HL-60 (cell line): ENCODE measurements around the gene IL22RA1.

Experiments
- DNase-seq, 2 experiments: peaks; one replicate each; pipeline ENCODE4 v3.0.0-alpha.2; 2010 to 2020; ENCODE audit warnings: low read depth in 1 of 2, low spot score in 1 of 2
- H3K27ac ChIP-seq: fragments of 250-450 bp; sonication (Bioruptor Pico); replicated peaks from 2 replicates; pipeline ENCODE4 v1.5.1; 2020; ENCODE audit warnings: mild to moderate bottlenecking, moderate library complexity
- H3K27me3 ChIP-seq: fragments of 250-450 bp; sonication (Bioruptor Pico); 2 replicates; pipeline ENCODE4 v1.5.1; 2021; ENCODE audit warnings: mild to moderate bottlenecking, moderate library complexity; ENCODE audit not compliant: insufficient read depth, poor library complexity, severe bottlenecking
- H3K4me3 ChIP-seq: replicated peaks from 2 replicates; pipeline ENCODE4 v1.5.1; 2011; ENCODE audit warnings: mild to moderate bottlenecking, control low read depth, low read length; ENCODE audit not compliant: insufficient read depth
- CTCF ChIP-seq: IDR thresholded peaks from one replicate; pipeline ENCODE4 v1.5.1; 2011; ENCODE audit warnings: low read length, control low read depth, inconsistent platforms; ENCODE audit not compliant: insufficient read depth
- GABPA ChIP-seq: IDR thresholded peaks from 2 replicates; pipeline ENCODE4 v1.6.1; 2012; ENCODE audit warnings: low read depth
- POLR2AphosphoS5 ChIP-seq: IDR thresholded peaks from 2 replicates; pipeline ENCODE4 v1.6.1; 2012; ENCODE audit warnings: low read depth
- REST ChIP-seq: IDR thresholded peaks from 2 replicates; pipeline ENCODE4 v1.6.1; 2012; ENCODE audit warnings: low read depth; ENCODE audit not compliant: insufficient replicate concordance
- SPI1 ChIP-seq: IDR thresholded peaks from 2 replicates; pipeline ENCODE4 v1.6.1; 2012; ENCODE audit warnings: low read depth, mild to moderate bottlenecking, borderline replicate concordance

The IL22RA1 gene

GRCh38 chr1:24085546-24085945, 57.4 kb downstream of the IL22RA1 start:
- DNase-seq = no peak
- Histone ChIP-seq H3K4me3 (no peak overlapping the region), H3K27ac (no peak overlapping the region), H3K27me3 (no peaks in the 10 kb centered on the region)
- no peak for TF ChIP-seq REST
- no peak for TF ChIP-seq SPI1
- TF ChIP-seq CTCF = no peak
- no peak for TF ChIP-seq POLR2AphosphoS5
- no peak for TF ChIP-seq GABPA

GRCh38 chr1:24085007-24085406, 57.9 kb downstream of the IL22RA1 start:
- no peaks in the 10 kb centered on the region for H3K27me3 ChIP-seq
- TF ChIP-seq REST = no peak
- no peak for TF ChIP-seq SPI1
- no peak for TF ChIP-seq POLR2AphosphoS5
- TF ChIP-seq CTCF = no peak
- TF ChIP-seq GABPA = no peak
- H3K4me3 ChIP-seq = no peak overlapping the region
- DNase-seq = no peak
- no peak overlapping the region for H3K27ac ChIP-seq

- Histone ChIP-seq H3K27me3 (no peaks in the 10 kb centered on the region), H3K27ac (no peak overlapping the region), H3K4me3 (no peak overlapping the region)
- TF ChIP-seq POLR2AphosphoS5 (no peak), SPI1 (no peak), REST (no peak), CTCF (no peak), GABPA (no peak)
- DNase-seq = no peak
These were observed 58.9 kb downstream of the IL22RA1 start for GRCh38 chr1:24084050-24084449.
